GM23248 (cell line): ENCODE measurements around the gene TMEM131.

ENCODE experiments used
- EZH2 ChIP-seq: fragments of 200-600 bp; sonication (generic); IDR thresholded peaks from 2 replicates; pipeline ENCODE4 v1.6.1; 2018; ENCODE audit warnings: antibody characterized with exemption, mild to moderate bottlenecking; ENCODE audit not compliant: insufficient read depth, poor library complexity, severe bottlenecking
- EZH2phosphoT487 ChIP-seq: fragments of 200-600 bp; sonication (generic); IDR thresholded peaks from 2 replicates; pipeline ENCODE4 v1.6.1; 2018; ENCODE audit warnings: antibody characterized with exemption, moderate library complexity, mild to moderate bottlenecking, low read depth; ENCODE audit not compliant: insufficient read depth

DNA sequence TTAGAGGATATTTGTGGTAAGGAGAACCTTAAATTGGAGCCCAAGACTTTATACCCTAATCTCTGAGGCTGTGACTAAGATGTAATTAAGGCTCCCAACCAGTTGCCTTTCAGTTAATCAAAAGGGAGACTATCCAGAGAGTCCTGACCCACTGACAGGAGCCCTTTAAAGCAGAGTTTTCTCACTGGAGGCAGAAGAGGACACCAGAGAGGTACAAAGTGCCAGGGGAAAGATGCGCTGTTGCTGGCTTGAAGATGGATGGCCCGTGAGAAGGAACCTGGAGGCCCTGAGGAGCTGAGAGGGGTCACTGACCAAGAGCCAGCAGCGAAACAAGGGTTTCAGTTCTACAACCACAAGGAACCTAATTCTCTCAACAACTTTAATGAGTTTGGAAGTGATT, 137.3 kb downstream of the TMEM131 start:
- TF ChIP-seq EZH2 (no peak), EZH2phosphoT487 (no peak)
